Measurements from ENCODE around the gene GARIN3. TPM values are rescaled to one million over a fixed set of nuclear protein-coding genes. Genes with fewer than 3 reads are reported as not detected.

The GARIN3 gene
- total and polyA plus RNA-seq, 9 of the 15 experiments (the other 6 are each of a cell fraction or from before 2014, with no cell fraction given) = not detected

DNA sequence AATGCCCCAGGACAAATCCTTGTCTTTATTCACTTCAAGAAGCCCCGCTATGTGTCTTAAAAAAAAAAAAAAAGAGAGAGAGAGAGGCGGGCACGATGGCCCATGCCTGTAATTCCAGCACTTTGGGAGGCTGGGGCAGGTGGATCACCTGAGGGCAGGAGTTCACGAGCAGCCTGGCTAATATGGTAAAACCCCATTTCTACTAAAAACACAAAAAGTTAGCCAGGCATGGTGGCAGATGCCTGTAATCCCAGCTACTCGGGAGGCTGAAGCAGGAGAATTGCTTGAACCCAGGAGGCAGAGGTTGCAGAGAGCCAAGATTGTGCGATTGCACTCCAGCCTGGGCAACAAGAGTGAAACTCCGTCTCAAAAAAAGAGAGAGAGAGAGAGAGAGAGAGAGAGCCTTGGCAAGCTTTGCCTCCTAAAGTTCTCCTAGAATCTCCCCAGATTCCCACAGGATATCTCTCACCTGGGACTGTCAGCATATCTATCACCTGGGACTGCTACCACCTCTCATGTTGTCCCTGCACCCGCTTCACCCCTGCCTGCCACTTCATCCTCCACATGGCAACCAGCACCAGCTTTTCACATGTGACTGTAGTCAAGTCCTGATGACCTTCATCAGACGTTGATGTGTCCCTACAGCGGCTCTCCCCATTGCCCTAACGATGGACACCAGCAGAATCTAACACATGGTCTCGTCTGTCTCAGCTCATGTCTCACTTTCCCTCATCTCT is 20.4 kb upstream of the GARIN3 start:
- ChIA-PET CTCF (ENCODE audit: low intra/inter-chr PET ratio) (no interaction called here), POLR2A (interaction anchor here (0.6 kb wide), 1 partner anchor 30 kb away, joined by 3 read pairs; no protein-coding TSS in a partner anchor)
- H3K4me1 ChIP-seq (replicated peaks in 1 of 2; ENCODE audit: control insufficient read depth in 2 of 2, insufficient read depth in 2 of 2, low read length in 2 of 2) = no peaks in the 10 kb centered on the region
- DNase-seq (ENCODE audit: extremely low read depth in 1 of 4, low spot score in 3 of 4) = no peak
- BruUV-seq (replicated peaks) = no TSS peak
- no peaks in the 10 kb centered on the region; a peak in 1 of 5 replicates for H3K27me3 ChIP-seq (ENCODE audit: control insufficient read depth in 2 of 2, insufficient read depth in 2 of 2, low read length in 2 of 2)
- 0% methylated on average over 10 of the region's 12 CpGs for WGBS (ENCODE audit: insufficient coverage, low coverage, missing lambda C conversion rate)
- TF ChIP-seq ZNF644 (tag; IDR thresholded peaks at IDR 0.05; ENCODE audit: low read depth) (no peak), XRCC5 (IDR thresholded peaks at IDR 0.05; ENCODE audit: low read depth, low read length) (no peak), GABPA (tag; conservative IDR thresholded peaks at IDR 0.05; ENCODE audit: low read depth) (no peak), FOXA3 (CRISPR knock-in tag; conservative IDR thresholded peaks at IDR 0.05 in 1 of 2, IDR thresholded peaks at IDR 0.05 in 1 of 2) (no peak), PRPF4 (IDR thresholded peaks at IDR 0.05; ENCODE audit: insufficient read depth, low read depth, low read length, poor library complexity, severe bottlenecking) (no peak), FOXP1 (CRISPR knock-in tag; IDR thresholded peaks at IDR 0.05) (no peak), ELF2 (CRISPR knock-in tag; IDR thresholded peaks at IDR 0.05) (no peak), FOS (IDR thresholded peaks at IDR 0.05; ENCODE audit: extremely low read depth, insufficient read length) (no peak), KDM5B (IDR thresholded peaks at IDR 0.05; ENCODE audit: insufficient replicate concordance, low read depth, low read length) (no peak), PML (IDR thresholded peaks at IDR 0.05; ENCODE audit: low read length) (no peak), ZNF586 (CRISPR knock-in tag; conservative IDR thresholded peaks at IDR 0.05) (no peak), EWSR1 (IDR thresholded peaks at IDR 0.05; ENCODE audit: borderline replicate concordance, low read depth, partially characterized antibody) (no peak), COPS2 (conservative IDR thresholded peaks at IDR 0.05) (no peak)
- TF ChIP-seq, protein P1, sequence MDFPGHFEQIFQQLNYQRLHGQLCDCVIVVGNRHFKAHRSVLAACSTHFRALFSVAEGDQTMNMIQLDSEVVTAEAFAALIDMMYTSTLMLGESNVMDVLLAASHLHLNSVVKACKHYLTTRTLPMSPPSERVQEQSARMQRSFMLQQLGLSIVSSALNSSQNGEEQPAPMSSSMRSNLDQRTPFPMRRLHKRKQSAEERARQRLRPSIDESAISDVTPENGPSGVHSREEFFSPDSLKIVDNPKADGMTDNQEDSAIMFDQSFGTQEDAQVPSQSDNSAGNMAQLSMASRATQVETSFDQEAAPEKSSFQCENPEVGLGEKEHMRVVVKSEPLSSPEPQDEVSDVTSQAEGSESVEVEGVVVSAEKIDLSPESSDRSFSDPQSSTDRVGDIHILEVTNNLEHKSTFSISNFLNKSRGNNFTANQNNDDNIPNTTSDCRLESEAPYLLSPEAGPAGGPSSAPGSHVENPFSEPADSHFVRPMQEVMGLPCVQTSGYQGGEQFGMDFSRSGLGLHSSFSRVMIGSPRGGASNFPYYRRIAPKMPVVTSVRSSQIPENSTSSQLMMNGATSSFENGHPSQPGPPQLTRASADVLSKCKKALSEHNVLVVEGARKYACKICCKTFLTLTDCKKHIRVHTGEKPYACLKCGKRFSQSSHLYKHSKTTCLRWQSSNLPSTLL (IDR thresholded peaks at IDR 0.05) = no peak
- TF ChIP-seq, protein P2, sequence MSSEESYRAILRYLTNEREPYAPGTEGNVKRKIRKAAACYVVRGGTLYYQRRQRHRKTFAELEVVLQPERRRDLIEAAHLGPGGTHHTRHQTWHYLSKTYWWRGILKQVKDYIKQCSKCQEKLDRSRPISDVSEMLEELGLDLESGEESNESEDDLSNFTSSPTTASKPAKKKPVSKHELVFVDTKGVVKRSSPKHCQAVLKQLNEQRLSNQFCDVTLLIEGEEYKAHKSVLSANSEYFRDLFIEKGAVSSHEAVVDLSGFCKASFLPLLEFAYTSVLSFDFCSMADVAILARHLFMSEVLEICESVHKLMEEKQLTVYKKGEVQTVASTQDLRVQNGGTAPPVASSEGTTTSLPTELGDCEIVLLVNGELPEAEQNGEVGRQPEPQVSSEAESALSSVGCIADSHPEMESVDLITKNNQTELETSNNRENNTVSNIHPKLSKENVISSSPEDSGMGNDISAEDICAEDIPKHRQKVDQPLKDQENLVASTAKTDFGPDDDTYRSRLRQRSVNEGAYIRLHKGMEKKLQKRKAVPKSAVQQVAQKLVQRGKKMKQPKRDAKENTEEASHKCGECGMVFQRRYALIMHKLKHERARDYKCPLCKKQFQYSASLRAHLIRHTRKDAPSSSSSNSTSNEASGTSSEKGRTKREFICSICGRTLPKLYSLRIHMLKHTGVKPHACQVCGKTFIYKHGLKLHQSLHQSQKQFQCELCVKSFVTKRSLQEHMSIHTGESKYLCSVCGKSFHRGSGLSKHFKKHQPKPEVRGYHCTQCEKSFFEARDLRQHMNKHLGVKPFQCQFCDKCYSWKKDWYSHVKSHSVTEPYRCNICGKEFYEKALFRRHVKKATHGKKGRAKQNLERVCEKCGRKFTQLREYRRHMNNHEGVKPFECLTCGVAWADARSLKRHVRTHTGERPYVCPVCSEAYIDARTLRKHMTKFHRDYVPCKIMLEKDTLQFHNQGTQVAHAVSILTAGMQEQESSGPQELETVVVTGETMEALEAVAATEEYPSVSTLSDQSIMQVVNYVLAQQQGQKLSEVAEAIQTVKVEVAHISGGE (CRISPR knock-in tag; IDR thresholded peaks at IDR 0.05) = no peak
- in situ Hi-C loops (cut with MboI) (no loop called here), intact Hi-C loops (cut with micrococcal nuclease) (no loop called here)
- no peak overlapping the region for H3K4me2 ChIP-seq (ENCODE audit: insufficient read depth, low read length)
- ATAC-seq = no peak
- H2AFZ ChIP-seq (ENCODE audit: low read depth, low read length) = no peak overlapping the region
- no peaks in the 10 kb centered on the region for H3K79me2 ChIP-seq (ENCODE audit: control insufficient read depth, insufficient read depth, low read length)
- no peak overlapping the region for H3K27ac ChIP-seq (ENCODE audit: extremely low read depth, low read depth, low read length)
- H3K9me3 ChIP-seq (replicated peaks; ENCODE audit: control insufficient read depth, insufficient read depth, low read depth, low read length) = no peaks in the 10 kb centered on the region
- no peaks in the 10 kb centered on the region for H3K9me1 ChIP-seq (ENCODE audit: control insufficient read depth, insufficient read depth, low read length)
- no peak for FAIRE-seq
- no peak overlapping the region for H3K9ac ChIP-seq (ENCODE audit: insufficient read depth in 1 of 2, low read depth in 2 of 2, low read length in 2 of 2)
- no peaks in the 10 kb centered on the region for H4K20me1 ChIP-seq (replicated peaks; ENCODE audit: control insufficient read depth, insufficient read depth, low read length)
- no peak overlapping the region for H3K4me3 ChIP-seq
- H3K36me3 ChIP-seq (ENCODE audit: control insufficient read depth, insufficient read depth, low read length) = no peaks in the 10 kb centered on the region
